UCSD-AML1 (cell line): ENCODE measurements around the gene ME3.
A peak's percentile ranks its signal among the peaks of the same experiment; 100 is the strongest.

Experiments
- DNase-seq: peaks from one replicate; lab custom pipeline; 2025; ENCODE audit not compliant: unreplicated experiment; lab: John Stamatoyannopoulos, UW

The ME3 gene

GRCh38 chr11:86693518-86693917 is 21.1 kb upstream of the ME3 start:
- DNase-seq, result no peak

GRCh38 chr11:86692746-86693145 is 20.3 kb upstream of the ME3 start:
- DNase-seq, result no peak

- DNase-seq, result no peak
Measured at GRCh38 chr11:86692317-86692716, 19.9 kb upstream of the ME3 start.

- DNase-seq, result no peak
Measured at GRCh38 chr11:86688398-86689179, 16.2 kb upstream of the ME3 start.

GRCh38 chr11:86687185-86687778 is 14.9 kb upstream of the ME3 start:
- DNase-seq, result no peak

- DNase-seq, result no peak
Measured at GRCh38 chr11:86686531-86686930, 14.1 kb upstream of the ME3 start.

- no peak for DNase-seq
Measured at GRCh38 chr11:86681483-86681756, 9.0 kb upstream of the ME3 start.

- no peak for DNase-seq
Measured at GRCh38 chr11:86680716-86681482, 8.5 kb upstream of the ME3 start.

- DNase-seq, result no peak
Measured at GRCh38 chr11:86678823-86679222, 6.4 kb upstream of the ME3 start.

- DNase-seq, result no peak
Measured at GRCh38 chr11:86678296-86678695, 5.9 kb upstream of the ME3 start.

GRCh38 chr11:86676533-86677154 is 4.2 kb upstream of the ME3 start:
- DNase-seq, result no peak

- DNase-seq, result no peak
Measured at GRCh38 chr11:86676010-86676409, 3.6 kb upstream of the ME3 start.

- DNase-seq, result no peak
Measured at GRCh38 chr11:86675017-86675416, 2.6 kb upstream of the ME3 start.

- DNase-seq, result no peak
Measured at GRCh38 chr11:86673872-86674750, 1.7 kb upstream of the ME3 start.

- DNase-seq, result no peak
Measured at GRCh38 chr11:86673055-86673843, 833 bp upstream of the ME3 start.

- DNase-seq, result peak; percentile 42
Measured at GRCh38 chr11:86671531-86672006, 847 bp downstream of the ME3 start.

- no peak for DNase-seq
Measured at GRCh38 chr11:86670911-86671310, 1.5 kb downstream of the ME3 start.

GRCh38 chr11:86670181-86670580 is 2.2 kb downstream of the ME3 start:
- DNase-seq, result no peak

GRCh38 chr11:86669424-86669823 is 3.0 kb downstream of the ME3 start:
- no peak for DNase-seq

- no peak for DNase-seq
Measured at GRCh38 chr11:86668929-86669328, 3.5 kb downstream of the ME3 start.
